GM19463 (cell line): ENCODE results near the gene FN1.
"Not testable (repeated sequence)": the region's sequence is repeated elsewhere in the genome, so short reads cannot be mapped to it uniquely, and the experiment has no call there.

Experiments
- ATAC-seq: cut with Tn5 transposase; IDR thresholded peaks from one replicate; pipeline ENCODE4 v1.9.1; 2021; ENCODE audit warnings: mild to moderate bottlenecking, moderate library complexity; ENCODE audit not compliant: unreplicated experiment

The FN1 gene

GRCh38 chr2:215423928-215424540 is 11.8 kb downstream of the FN1 start:
- ATAC-seq, result no peak

- ATAC-seq, result no peak
These were observed 12.6 kb downstream of the FN1 start for GRCh38 chr2:215423234-215423633.

DNA sequence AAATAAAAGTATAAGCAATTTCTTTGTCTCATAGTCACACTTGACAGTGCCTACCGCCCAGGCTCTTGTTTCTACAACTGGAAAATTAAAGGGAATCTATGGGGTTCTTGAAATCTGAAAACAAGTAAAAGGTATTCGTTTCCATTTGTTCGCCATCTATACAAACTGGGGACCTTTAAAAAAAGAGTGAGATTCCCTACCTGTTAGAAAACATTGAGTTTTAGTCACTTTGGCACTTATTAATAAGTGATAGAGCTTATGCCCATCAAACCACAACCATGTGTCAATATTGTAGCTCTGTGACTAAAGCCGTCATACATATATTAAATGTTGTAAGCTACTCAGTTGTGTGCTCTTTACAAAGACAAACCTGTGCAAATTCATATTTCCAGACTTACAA is 13.2 kb downstream of the FN1 start:
- no peak for ATAC-seq

DNA sequence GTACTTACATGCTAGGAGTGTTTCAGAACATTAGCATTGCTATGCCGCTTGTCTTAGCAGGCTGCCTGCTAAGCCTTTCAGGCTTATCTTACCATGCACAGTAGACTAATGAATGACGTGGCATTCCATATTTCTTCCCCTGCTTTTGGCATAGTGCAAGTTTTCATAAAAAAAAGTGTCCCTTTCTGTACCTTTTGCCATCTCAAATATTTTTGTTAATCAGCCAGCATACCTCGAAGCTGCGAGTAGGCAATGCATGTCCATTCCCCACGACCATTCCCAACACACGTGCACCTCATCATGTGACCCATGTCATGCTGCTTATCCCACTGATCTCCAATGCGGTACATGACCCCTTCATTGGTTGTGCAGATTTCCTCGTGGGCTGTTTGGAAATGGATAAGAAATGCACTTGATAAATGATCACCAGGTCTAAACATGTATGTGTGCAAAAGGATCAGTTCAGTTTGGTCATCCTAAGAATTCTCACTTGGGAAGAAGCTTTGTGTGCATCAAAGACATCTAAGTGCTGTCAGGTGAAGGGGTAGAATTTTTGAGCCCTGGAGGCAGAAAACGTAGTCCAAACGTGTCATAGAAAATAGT is 13.9 kb downstream of the FN1 start:
- ATAC-seq, result no peak

GRCh38 chr2:215420471-215420935 is 15.4 kb downstream of the FN1 start:
- no peak for ATAC-seq

DNA sequence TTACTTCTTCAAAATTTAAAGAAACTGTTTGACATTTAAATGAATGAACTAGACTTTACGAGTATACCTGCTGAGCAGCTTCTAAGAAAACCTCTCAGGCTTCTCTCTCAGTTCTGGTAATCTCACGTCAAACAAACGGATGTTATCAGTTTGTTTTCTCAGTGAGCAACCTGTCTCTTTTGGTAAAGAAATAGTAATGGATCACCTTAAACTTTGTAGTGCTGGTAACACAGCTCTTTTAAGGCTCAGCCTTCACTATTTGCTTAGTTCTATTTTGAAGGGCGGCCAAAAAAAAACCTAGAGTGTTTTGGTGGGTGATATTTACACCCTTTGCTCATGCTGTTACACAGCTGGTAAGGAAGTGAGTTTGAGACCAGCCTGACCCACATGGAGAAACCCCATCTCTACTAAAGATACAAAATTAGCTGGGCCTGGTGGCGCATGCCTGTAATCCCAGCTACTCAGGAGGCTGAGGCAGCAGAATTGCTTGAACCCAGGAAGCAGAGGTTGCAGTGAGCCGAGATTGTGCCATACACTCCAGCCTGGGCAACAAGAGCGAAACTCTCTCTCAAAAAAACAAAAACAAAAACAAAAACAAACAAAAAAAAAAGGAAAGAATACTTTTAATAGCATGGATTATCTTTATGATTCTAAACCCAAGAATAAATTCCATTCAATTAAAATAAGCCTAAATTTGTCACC is 15.9 kb downstream of the FN1 start:
- ATAC-seq, result no peak

- ATAC-seq, result no peak
These were observed 16.8 kb downstream of the FN1 start for GRCh38 chr2:215419113-215419512.

- no peak for ATAC-seq
These were observed 17.6 kb downstream of the FN1 start for GRCh38 chr2:215418064-215418963.

DNA sequence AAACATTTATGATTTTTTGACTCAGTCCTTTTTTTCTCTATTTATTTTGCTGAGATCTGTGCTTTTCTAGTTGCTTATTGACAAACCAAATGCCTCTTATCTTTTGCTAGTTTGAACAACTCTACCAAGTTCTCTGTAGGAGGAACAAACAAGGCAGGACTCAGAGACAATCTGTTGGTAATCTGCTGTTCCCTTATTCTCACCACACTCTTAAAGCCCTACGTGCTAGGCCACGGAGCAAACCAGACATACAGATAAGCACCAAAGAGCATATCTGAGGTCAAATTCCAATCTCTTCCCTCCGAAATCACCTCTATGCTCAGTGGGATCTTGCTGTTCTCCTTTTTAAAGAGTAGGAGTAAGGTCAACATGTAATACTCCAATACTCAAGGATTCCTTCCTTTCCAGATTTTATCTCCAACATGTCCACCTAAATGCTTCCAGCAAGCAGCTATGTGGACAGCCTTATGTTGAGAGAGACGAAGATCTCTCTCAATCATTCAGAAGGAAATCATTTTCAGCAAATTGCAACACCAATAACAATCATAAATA is 18.4 kb downstream of the FN1 start:
- no peak for ATAC-seq

- ATAC-seq, result no peak
These were observed 19.2 kb downstream of the FN1 start for GRCh38 chr2:215416656-215417055.

GRCh38 chr2:215415820-215416577 is 19.9 kb downstream of the FN1 start:
- ATAC-seq, result no peak

DNA sequence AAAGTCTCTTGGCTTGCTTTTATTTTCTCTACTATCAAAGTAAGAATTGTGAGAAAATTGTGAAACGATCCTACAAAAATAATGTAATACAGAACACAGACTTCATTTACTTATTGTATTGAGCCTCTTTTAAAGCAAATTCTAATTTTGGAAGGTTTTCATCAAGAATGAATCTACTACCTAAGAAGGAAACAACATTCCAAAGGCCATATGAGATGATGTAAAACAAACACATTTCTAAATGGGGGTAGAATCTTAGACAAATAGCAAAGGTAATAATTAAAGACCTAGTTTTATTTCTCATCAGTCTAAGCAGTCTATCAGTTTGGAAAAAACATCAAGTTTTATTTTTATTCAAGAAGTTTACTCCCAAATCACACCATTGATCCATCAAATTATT is 20.6 kb downstream of the FN1 start:
- no peak for ATAC-seq

DNA sequence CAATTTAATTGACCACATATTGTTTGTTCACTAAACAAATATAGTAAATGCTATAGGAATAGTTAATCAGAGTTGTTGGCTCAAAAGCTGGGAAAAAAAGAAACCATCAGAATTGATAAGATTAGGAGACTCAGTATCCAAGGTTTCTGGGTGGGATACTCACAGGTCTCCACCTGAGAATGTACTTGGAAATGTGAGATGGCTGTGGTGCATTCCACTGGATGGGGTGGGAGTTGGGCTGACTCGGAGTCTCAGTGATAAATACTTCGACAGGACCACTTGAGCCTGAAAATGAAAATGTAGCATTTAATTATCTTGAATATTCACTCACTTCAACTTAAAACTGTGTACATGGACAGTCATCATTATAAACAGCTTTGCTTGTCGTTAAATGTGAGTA is 21.2 kb downstream of the FN1 start:
- no peak for ATAC-seq

GRCh38 chr2:215413974-215414373 is 21.9 kb downstream of the FN1 start:
- ATAC-seq, result no peak

DNA sequence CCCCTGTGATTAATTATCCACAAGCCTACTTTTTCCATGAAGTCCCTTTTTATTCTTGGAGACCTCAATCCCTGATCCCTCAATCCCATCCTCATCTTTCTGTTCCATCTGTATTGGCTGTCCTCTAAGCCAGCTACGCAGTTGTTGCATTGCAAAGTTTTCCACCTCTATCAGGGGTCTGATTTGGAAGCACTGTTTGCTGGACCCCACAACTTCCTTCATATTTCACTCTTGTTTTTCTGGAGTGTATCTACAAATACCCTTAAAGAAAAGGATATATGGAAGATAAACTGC is 22.4 kb downstream of the FN1 start:
- ATAC-seq, result no peak

- no peak for ATAC-seq
These were observed 23.7 kb downstream of the FN1 start for GRCh38 chr2:215411941-215412743.

GRCh38 chr2:215410932-215411285 is 25.0 kb downstream of the FN1 start:
- ATAC-seq, result no peak

GRCh38 chr2:215410181-215410931 is 25.5 kb downstream of the FN1 start:
- not testable (repeated sequence) for ATAC-seq
